Ovary (tissue), 9 donors: ENCODE measurements around the gene NR2F1-AS1. TPM values are rescaled to one million over a fixed set of nuclear protein-coding genes. Genes with fewer than 3 reads are reported as not detected.

Experiments used
- DNase-seq, 5 donors: peaks; one replicate each; pipeline ENCODE4 v3.0.0-alpha.2; 2019 to 2020
- H3K27ac ChIP-seq, 2 donors: fragments of 200-600 bp; one replicate each; pipeline versions ENCODE4 v1.5.1 to v1.8.0; 2019 to 2022
- H3K27me3 ChIP-seq: fragments of 200-600 bp; one replicate; pipeline ENCODE4 v1.8.0; 2022
- H3K36me3 ChIP-seq: fragments of 200-600 bp; sonication (generic); one replicate; pipeline ENCODE4 v1.5.1; 2019
- H3K4me1 ChIP-seq: one replicate; pipeline ENCODE4 v1.8.1; 2013; ENCODE audit warnings: mild to moderate bottlenecking, moderate library complexity; ENCODE audit not compliant: insufficient read depth
- H3K4me3 ChIP-seq: fragments of 200-600 bp; sonication (generic); one replicate; pipeline ENCODE4 v1.5.1; 2017
- H3K9me3 ChIP-seq, 2 donors: fragments of 200-600 bp in 1 of 2; sonication (generic) in 1 of 2; one replicate each; pipeline versions ENCODE4 v1.5.1 to v1.8.1; 2013 to 2019; ENCODE audit warnings: mild to moderate bottlenecking in 1 of 2, moderate library complexity in 1 of 2
- CTCF ChIP-seq, 3 donors: fragments of 450-650 bp in 2 of 3; fragments of 200-600 bp in 1 of 3; IDR thresholded peaks; one replicate each; pipeline versions ENCODE4 v1.5.1 to v1.8.0; 2016 to 2022; ENCODE audit warnings: antibody characterized with exemption in 3 of 3, mild to moderate bottlenecking in 1 of 3
- EP300 ChIP-seq: sonication (generic); formaldehyde crosslinking; IDR thresholded peaks from one replicate; pipeline ENCODE4 v1.6.1; 2017; ENCODE audit warnings: antibody characterized with exemption
- POLR2A ChIP-seq: fragments of 450-650 bp; IDR thresholded peaks from one replicate; pipeline ENCODE4 v1.6.1; 2017; ENCODE audit warnings: antibody characterized with exemption, mild to moderate bottlenecking, moderate library complexity
- WGBS, 3 donors: extraction: QIAGEN DNeasy Blood & Tissue Kit in 1 of 3; methylation state at CpG; one replicate each; pipeline versions ENCODE4 v1.1.5 to v1.1.7; 2013 to 2017; 5-methylcytosine and 5-hydroxymethylcytosine counted together
- intact Hi-C, 4 donors: fragments of 100-400 bp; cut with DNase I; formaldehyde crosslinking; loops; one replicate each; pipeline versions ENCODE4 v1.11.0 to v1.15.1; 2022 to 2023
- polyA plus RNA-seq, 2 donors: library from polyadenylated mRNA; stranded (reverse); fragments of 200-250 nt in 1 of 2; fragments of 350-450 nt in 1 of 2; fragmentation: Illumina TruSeq in 1 of 2; extraction: RNeasy Lipid Tissue Mini Kit (QIAGEN cat#74804) in 1 of 2; gene quantifications; one replicate each; pipeline ENCODE4 v1.2.3, GENCODE V29; 2013 to 2014
- total RNA-seq, 7 donors: library from RNA; depleted of rRNA in 2 of 7; stranded (reverse); fragments of >200 nt in 2 of 7; fragmentation: NEBNext Ultra II Directional in 3 of 7; extraction: Animal tissue kit (Norgen Biotek cat#: 25700) in 3 of 7; gene quantifications; one replicate each; pipeline versions ENCODE4 v1.1.0 to v1.2.4, GENCODE V29; 2016 to 2023
- donor health status: DM: no; HTN: no; CAD: no; lungs with moderate emphysema.
- donor health status: DM: no; HTN: no; CAD: no.
- donor health status: Bipolar disorder and iron deficiency.
- donor health status: DM: yes; HTN: yes; CAD: no.
- donor health status: DM: no; HTN: no; CAD: no.
- donor health status: DM: yes; HTN: yes; CAD: no.

The NR2F1-AS1 gene
- total and polyA plus RNA-seq, 9 donors: 20.7 to 45.7 (median 25.0) TPM

DNA sequence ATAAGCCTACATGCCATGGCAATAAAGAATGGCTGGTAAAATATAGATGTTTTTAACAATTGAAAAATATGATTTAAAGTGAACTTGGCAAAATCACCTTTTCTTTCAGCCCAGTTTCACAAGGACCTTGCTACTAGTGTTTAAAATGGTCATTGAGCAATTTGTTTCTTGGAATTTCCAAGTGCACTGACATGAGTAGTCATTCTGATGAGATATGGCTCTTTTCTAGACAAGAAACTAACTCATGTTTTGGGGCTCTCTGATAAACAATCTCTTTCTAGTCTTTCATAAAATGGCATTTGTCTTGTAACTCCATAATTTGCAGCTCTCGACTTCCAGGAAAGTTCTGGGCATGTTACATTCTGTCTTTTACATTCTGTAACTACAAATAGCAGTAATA is 176.8 kb downstream of the NR2F1-AS1 start:
- Histone ChIP-seq H3K4me3 (no peak overlapping the region), H3K4me1 (peaks cover 4% of the 10 kb centered on the region), H3K27me3 (no peaks in the 10 kb centered on the region), H3K36me3 (no peaks in the 10 kb centered on the region), H3K27ac (no peak overlapping the region), H3K9me3 (no peaks in the 10 kb centered on the region)
- intact Hi-C loops: no loop called here
- 67 to 77% (median 68%) methylated on average over 1 of the region's 1 CpG for WGBS, 3 donors
- TF ChIP-seq CTCF (IDR thresholded peaks at IDR 0.05) (no peak), POLR2A (no peak), EP300 (no peak)
- no peak for DNase-seq

GRCh38 chr5:93403141-93403928 is 177.7 kb downstream of the NR2F1-AS1 start:
- H3K27me3 ChIP-seq: no peaks in the 10 kb centered on the region
- H3K4me3 ChIP-seq: no peak overlapping the region
- no peaks in the 10 kb centered on the region for H3K9me3 ChIP-seq
- H3K4me1 ChIP-seq: no peaks in the 10 kb centered on the region
- TF ChIP-seq POLR2A: no peak
- no peak for TF ChIP-seq EP300
- TF ChIP-seq CTCF (IDR thresholded peaks at IDR 0.05): no peak
- no peak overlapping the region for H3K27ac ChIP-seq
- DNase-seq: no peak
- intact Hi-C loops: no loop called here
- 87 to 91% (median 87%) methylated on average over 2 of the region's 2 CpGs for WGBS, 3 donors
- no peaks in the 10 kb centered on the region for H3K36me3 ChIP-seq

DNA sequence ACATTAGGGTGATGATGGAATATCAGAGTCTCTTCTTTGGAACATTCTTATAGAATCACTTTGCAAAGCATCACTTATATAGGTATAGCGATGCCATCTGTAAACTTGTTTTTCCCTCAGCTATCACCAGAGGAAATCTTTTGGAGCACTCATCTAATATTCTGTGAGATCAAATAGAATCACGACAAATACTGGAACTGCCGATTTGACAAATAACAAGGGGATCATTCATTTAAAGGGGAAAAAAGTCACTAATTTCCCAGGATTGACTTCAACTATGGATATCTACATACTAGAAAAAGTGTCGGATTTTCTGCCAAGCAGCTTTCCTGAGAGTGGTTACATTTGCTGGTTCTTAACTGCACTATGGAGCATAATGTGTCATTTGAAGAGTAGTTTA is 178.6 kb downstream of the NR2F1-AS1 start:
- intact Hi-C loops: no loop called here
- WGBS, 3 donors: 90 to 91% (median 90%) methylated on average over 4 of the region's 4 CpGs

GRCh38 chr5:93401634-93402213 is 179.3 kb downstream of the NR2F1-AS1 start:
- Histone ChIP-seq H3K9me3 (no peaks in the 10 kb centered on the region), H3K36me3 (no peaks in the 10 kb centered on the region), H3K4me3 (no peak overlapping the region), H3K4me1 (no peaks in the 10 kb centered on the region), H3K27me3 (no peaks in the 10 kb centered on the region), H3K27ac (no peak overlapping the region)
- TF ChIP-seq EP300 (no peak), POLR2A (no peak), CTCF (IDR thresholded peaks at IDR 0.05) (no peak)
- no peak for DNase-seq
- intact Hi-C loops: no loop called here
- 86 to 92% (median 88%) methylated on average over 3 of the region's 3 CpGs for WGBS, 3 donors

More for the DNA sequence above, 178.6 kb downstream of the NR2F1-AS1 start:
- Histone ChIP-seq H3K4me1 (no peaks in the 10 kb centered on the region), H3K27ac (no peak overlapping the region), H3K4me3 (no peak overlapping the region), H3K27me3 (no peaks in the 10 kb centered on the region), H3K9me3 (no peaks in the 10 kb centered on the region), H3K36me3 (no peaks in the 10 kb centered on the region)
- DNase-seq: no peak
- TF ChIP-seq POLR2A: no peak
- TF ChIP-seq EP300: no peak
- no peak for TF ChIP-seq CTCF (IDR thresholded peaks at IDR 0.05)
